Breast epithelium (tissue), 3 donors: Measurements from ENCODE around the gene AKAP9.

ENCODE experiments used
- CTCF ChIP-seq, 3 donors: fragments of 450-650 bp; IDR thresholded peaks; one replicate each; pipeline ENCODE4 v1.5.1; 2016 to 2017; ENCODE audit warnings: antibody characterized with exemption in 3 of 3, mild to moderate bottlenecking in 3 of 3, moderate library complexity in 3 of 3
- POLR2A ChIP-seq: fragments of 450-650 bp; IDR thresholded peaks from one replicate; pipeline ENCODE4 v1.6.1; 2016; ENCODE audit warnings: antibody characterized with exemption, mild to moderate bottlenecking, moderate library complexity
- POLR2AphosphoS5 ChIP-seq, 3 donors: sonication (generic); formaldehyde crosslinking; IDR thresholded peaks; one replicate each; pipeline ENCODE4 v1.6.1; 2017; ENCODE audit warnings: antibody characterized with exemption in 3 of 3

GRCh38 chr7:91974066-91974465 lies 33.4 kb downstream of the AKAP9 start:
- TF ChIP-seq POLR2AphosphoS5 (IDR thresholded peaks at IDR 0.05) (no peak), CTCF (IDR thresholded peaks at IDR 0.05) (no peak), POLR2A (no peak)
